GM12891 (cell line): ENCODE data around the gene KCNMA1.
"Not testable (repeated sequence)": the region's sequence is repeated elsewhere in the genome, so short reads cannot be mapped to it uniquely, and the experiment has no call there.

ENCODE experiments used
- DNase-seq: peaks from one replicate; pipeline ENCODE4 v3.0.0; 2011; ENCODE audit warnings: low spot score; ENCODE audit not compliant: insufficient read length
- FAIRE-seq: peaks from 2 replicates; lab custom pipeline; 2011; peaks lifted over from hg19 to GRCh38; lab: Jason Lieb, UNC
- PAX5 ChIP-seq: IDR thresholded peaks from 2 replicates; pipeline ENCODE4 v1.6.1; 2011; ENCODE audit warnings: low read length, moderate library complexity, mild to moderate bottlenecking; ENCODE audit not compliant: insufficient read depth, severe bottlenecking
- POLR2A ChIP-seq: IDR thresholded peaks from 2 replicates; pipeline ENCODE4 v1.6.1; 2011; ENCODE audit warnings: low read depth, low read length, control low read depth
- POLR2AphosphoS5 ChIP-seq: IDR thresholded peaks from 2 replicates; pipeline ENCODE4 v1.6.1; 2011; ENCODE audit warnings: low read depth, low read length, control low read depth
- POU2F2 ChIP-seq: IDR thresholded peaks from 2 replicates; pipeline ENCODE4 v1.6.1; 2011; ENCODE audit warnings: low read depth, mild to moderate bottlenecking, control low read depth, low read length, moderate library complexity
- SPI1 ChIP-seq: IDR thresholded peaks from 2 replicates; pipeline ENCODE4 v1.6.1; 2011; ENCODE audit warnings: low read depth, low read length, control low read depth
- TAF1 ChIP-seq: IDR thresholded peaks from 2 replicates; pipeline ENCODE4 v1.6.1; 2011; ENCODE audit warnings: low read depth, low read length, control low read depth

KCNMA1 gene

DNA sequence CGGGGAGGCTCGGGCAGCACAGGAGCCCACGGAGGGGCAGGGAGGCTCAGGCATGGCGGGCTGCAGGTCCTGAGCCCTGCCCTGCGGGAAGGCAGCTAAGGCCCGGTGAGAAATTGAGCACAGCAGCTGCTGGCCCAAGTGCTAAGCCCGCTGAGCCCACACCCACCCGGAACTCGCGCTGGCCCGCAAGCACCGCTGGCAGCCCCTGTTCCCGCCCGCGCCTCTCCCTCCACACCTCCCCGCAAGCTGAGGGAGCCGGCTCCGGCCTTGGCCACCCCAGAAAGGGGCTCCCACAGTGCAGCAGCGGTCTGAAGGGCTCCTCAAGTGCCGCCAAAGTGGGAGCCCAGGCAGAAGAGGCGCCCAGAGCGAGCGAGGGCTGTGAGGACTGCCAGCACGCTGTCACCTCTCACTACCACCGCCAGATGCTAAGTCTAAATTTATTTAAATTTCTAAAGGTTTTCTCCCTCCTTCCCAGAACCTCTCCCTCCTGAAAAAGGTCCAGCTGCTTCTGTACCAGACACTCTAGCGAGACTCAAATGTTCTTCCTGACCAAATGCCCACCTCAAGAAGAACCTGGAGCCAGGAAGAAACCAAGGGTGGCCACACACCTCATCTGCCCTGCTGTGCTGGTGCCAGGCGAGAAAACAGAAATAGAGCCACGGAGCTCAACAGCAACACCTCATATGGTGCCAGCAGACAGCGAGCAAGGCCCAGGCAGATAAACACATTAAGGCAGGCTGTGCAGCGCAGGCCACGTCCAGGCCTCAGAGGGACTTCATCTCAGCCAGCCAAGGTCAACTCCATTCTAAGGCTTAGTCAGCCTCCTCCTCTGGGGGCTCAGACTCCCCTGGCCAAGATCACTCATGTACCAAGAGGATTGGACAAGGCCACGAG lies 47.0 kb downstream of the KCNMA1 start:
- FAIRE-seq, result no peak

DNA sequence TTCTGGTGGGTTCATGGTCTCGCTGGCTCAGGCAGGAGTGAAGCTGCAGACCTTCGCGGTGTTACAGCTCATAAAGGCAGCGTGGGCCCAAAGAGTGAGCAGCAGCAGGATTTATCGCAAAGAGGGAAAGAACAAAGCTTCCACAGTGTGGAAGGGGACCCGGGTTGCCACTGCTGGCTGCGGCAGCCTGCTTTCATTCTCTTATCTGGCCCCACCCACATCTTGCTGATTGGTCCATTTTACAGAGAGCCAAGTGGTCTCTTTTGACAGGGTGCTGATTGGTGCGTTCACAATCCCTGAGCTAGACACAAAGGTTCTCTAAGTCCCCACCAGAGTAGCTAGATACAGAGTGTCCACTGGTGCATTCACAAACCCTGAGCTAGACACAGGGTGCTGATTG lies 47.9 kb downstream of the KCNMA1 start:
- not testable (repeated sequence) for DNase-seq, FAIRE-seq

More for the DNA sequence above, 47.0 kb downstream of the KCNMA1 start:
- TF ChIP-seq PAX5, result no peak
- no peak for TF ChIP-seq TAF1
- no peak for TF ChIP-seq POU2F2
- TF ChIP-seq SPI1, result no peak
- TF ChIP-seq POLR2AphosphoS5, result no peak
- no peak for TF ChIP-seq POLR2A
- no peak for DNase-seq

DNA sequence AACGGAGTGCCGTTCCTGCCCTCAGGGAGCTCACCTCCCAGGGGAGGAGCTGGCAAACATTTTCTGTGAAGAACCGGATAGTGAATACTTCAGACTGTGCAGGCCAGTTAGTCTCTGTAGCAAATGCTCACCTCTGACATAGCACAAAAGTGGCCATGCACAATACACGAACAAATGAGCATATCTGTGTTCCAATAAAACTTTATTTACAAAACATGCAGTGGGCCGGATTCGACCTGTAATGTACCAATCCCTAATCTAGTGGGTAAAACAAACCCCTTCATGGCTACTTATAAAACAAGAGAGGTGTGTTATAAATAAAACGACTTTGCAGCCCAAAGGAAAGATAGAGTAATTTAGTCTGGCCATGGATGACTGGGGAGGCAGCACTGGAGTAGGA lies 48.7 kb downstream of the KCNMA1 start:
- no peak for FAIRE-seq
- TF ChIP-seq POU2F2 (no peak), SPI1 (no peak), POLR2A (no peak), PAX5 (no peak), TAF1 (no peak), POLR2AphosphoS5 (no peak)
- DNase-seq, result no peak

DNA sequence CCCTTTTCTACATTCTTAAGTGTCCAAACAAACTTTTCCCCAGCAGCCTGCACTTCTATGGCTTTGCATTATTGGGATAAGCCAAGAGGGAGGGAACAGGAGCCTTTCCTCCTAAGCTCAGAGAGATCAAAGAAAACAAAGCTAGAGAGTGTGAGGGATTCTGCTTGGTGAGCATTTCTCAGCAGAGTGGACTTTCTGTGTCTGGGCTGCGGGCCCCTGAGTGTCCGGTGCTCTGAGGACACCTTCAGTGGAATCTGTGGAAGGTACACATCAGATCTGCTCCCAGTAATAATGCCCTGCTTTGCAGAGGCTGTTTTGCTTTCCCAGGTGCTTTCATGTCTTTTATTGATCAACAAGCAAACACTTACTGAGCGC lies 50.2 kb downstream of the KCNMA1 start:
- FAIRE-seq, result no peak
- TF ChIP-seq POU2F2 (no peak), TAF1 (no peak), POLR2A (no peak), PAX5 (no peak), SPI1 (no peak), POLR2AphosphoS5 (no peak)
- no peak for DNase-seq

DNA sequence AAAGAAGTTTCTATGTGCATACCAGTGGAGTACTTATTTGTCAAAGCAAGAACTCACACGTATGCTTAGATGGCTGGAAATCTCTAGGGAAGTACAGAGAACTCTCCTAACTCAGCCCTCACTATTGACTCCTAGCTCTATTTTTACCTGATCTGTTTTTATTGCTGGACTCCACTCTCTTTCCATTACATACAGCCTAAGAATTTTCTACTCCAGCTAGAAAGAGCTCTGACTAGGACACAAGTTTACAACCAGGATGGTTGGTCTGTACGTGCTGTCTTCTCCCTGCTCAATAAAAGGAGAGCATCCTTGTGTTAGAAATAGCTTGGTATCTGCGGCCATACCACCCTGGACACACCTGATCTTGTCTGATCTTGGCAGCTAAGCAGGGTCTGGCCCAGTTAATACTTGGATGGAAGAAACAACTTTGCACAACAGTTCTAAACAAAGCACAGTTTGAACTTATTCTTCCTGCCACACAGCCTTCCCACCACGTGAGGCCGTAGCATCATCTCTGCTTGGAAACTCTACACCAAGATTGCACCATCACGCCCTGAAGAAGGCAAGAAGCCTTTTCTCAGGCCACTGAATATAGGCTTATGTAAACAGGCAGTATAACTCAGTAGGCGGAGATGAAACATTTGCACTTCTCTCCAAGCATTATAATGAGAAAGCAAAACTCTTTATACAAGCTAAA lies 50.7 kb downstream of the KCNMA1 start:
- TF ChIP-seq SPI1, result no peak
- TF ChIP-seq POLR2AphosphoS5, result no peak
- no peak for TF ChIP-seq POLR2A
- no peak for TF ChIP-seq PAX5
- TF ChIP-seq POU2F2, result no peak
- no peak for DNase-seq
- no peak for FAIRE-seq

DNA sequence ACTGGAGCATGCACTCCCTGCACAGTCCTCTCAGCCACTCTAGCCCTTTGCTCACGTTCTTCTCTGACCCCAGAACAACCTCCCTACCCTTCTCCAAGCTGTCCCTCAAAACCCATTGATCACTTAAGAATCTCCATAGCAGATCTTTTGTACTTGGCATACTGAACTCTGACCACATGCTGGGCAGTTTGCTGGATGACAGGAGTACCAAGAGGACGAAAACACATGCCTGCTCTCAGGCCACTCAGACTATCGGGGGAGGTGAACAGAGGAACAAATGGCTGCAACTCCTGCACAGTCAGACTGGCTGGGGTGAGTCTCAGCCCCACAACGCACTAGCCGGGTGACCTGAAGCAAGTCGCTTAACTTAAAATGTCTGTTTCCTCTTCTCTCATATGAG lies 52.7 kb downstream of the KCNMA1 start:
- no peak for DNase-seq
- no peak for FAIRE-seq

DNA sequence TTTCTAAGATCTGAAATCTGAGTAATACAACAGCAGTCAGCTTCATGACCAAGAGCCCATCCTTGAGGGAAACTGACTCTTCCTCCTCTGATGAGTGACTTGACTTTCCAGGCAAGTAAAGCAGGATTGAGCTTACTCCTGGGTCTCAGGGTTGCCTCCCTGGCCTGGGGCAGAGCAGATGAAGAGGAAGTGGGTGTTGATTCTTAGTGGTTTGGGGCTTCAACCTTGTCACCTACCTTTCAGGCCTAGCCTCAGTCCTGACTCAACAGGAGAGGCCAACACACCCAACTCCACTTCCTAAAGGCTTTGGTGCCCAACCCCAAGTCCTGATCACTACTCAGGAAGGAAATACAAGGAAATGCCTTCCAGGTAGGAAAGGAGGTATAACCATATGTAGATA lies 54.1 kb downstream of the KCNMA1 start:
- TF ChIP-seq POLR2A (no peak), SPI1 (no peak), TAF1 (no peak), POLR2AphosphoS5 (no peak), POU2F2 (no peak), PAX5 (no peak)
- DNase-seq, result no peak
- no peak for FAIRE-seq

More for the DNA sequence above, 52.7 kb downstream of the KCNMA1 start:
- TF ChIP-seq POLR2A (no peak), SPI1 (no peak), TAF1 (no peak), PAX5 (no peak), POLR2AphosphoS5 (no peak), POU2F2 (no peak)

DNA sequence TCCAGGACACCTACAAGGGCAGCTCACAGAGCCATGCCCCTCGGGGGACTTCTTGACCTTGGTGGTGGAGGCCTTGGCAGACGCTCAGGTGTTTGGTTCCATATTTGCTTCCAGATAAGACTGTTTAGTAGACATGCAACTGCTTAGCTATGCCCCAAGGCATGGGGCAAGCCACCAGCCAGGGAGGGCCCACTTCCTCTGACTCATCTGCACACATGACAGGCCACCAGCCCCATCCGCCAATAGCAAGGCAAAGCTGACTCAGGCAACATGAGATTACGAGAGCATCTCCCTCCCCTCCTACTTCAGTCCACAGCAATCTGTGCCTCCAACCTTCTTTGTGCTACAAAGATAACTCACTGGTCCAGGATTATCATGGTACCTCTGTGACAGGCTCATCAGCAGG lies 54.9 kb downstream of the KCNMA1 start:
- DNase-seq (no peak), FAIRE-seq (no peak)
- TF ChIP-seq PAX5 (no peak), TAF1 (no peak), POLR2AphosphoS5 (no peak), POLR2A (no peak), SPI1 (no peak), POU2F2 (no peak)

DNA sequence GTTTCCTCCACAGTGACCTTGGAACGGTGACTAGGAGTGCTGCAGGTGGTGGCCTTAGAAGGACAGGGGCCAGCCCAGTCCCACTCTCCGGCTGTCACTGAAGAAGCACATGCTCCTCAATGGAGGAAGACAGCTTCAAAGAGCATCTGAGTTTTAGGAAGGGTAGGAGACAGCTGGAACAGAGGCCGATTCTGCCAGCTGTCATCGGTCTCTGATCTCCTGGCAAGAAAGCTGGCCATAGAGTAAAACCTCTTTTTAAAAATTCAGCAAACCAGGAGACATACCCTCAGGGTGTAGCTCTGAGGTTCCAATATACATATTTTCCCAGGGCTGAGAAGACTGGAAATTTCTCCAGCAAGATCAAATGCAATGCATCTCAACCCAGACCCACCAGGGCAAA lies 55.9 kb downstream of the KCNMA1 start:
- TF ChIP-seq TAF1, result no peak
- DNase-seq (no peak), FAIRE-seq (no peak)
